GM21360 (cell line): ENCODE results near the gene CEACAM1.
"Not testable (repeated sequence)": the region's sequence is repeated elsewhere in the genome, so short reads cannot be mapped to it uniquely, and the experiment has no call there.

Experiments used
- ATAC-seq: cut with Tn5 transposase; IDR thresholded peaks from one replicate; pipeline ENCODE4 v1.9.1; 2021; ENCODE audit warnings: mild to moderate bottlenecking, moderate library complexity; ENCODE audit not compliant: unreplicated experiment

Gene CEACAM1

GRCh38 chr19:42512743-42513304 lies 15.5 kb downstream of the CEACAM1 start:
- ATAC-seq, result no peak

GRCh38 chr19:42512130-42512636 lies 16.1 kb downstream of the CEACAM1 start:
- ATAC-seq, result no peak

- ATAC-seq, result no peak
These were observed 16.9 kb downstream of the CEACAM1 start for GRCh38 chr19:42511340-42511739.

- no peak for ATAC-seq
These were observed 19.3 kb downstream of the CEACAM1 start for GRCh38 chr19:42508892-42509444.

- no peak for ATAC-seq
These were observed 23.2 kb downstream of the CEACAM1 start for GRCh38 chr19:42505066-42505465.

GRCh38 chr19:42501733-42502132 lies 26.5 kb downstream of the CEACAM1 start:
- ATAC-seq, result no peak

GRCh38 chr19:42501243-42501642 lies 27.0 kb downstream of the CEACAM1 start:
- not testable (repeated sequence) for ATAC-seq

- no peak for ATAC-seq
These were observed 30.0 kb downstream of the CEACAM1 start for GRCh38 chr19:42498169-42498757.

GRCh38 chr19:42497492-42498168 lies 30.7 kb downstream of the CEACAM1 start:
- ATAC-seq, result peak; percentile 66

- ATAC-seq, result no peak
These were observed 31.7 kb downstream of the CEACAM1 start for GRCh38 chr19:42496460-42497133.

GRCh38 chr19:42495663-42496062 lies 32.6 kb downstream of the CEACAM1 start:
- no peak for ATAC-seq

GRCh38 chr19:42494321-42494720 lies 34.0 kb downstream of the CEACAM1 start:
- ATAC-seq, result no peak

GRCh38 chr19:42488783-42489521 lies 39.3 kb downstream of the CEACAM1 start:
- ATAC-seq, result no peak

- no peak for ATAC-seq
These were observed 40.5 kb downstream of the CEACAM1 start for GRCh38 chr19:42487798-42488178.

GRCh38 chr19:42487032-42487797 lies 41.1 kb downstream of the CEACAM1 start:
- no peak for ATAC-seq

GRCh38 chr19:42485036-42485435 lies 43.2 kb downstream of the CEACAM1 start:
- not testable (repeated sequence) for ATAC-seq

GRCh38 chr19:42480335-42481095 lies 47.8 kb downstream of the CEACAM1 start:
- no peak for ATAC-seq

GRCh38 chr19:42479736-42480135 lies 48.5 kb downstream of the CEACAM1 start:
- ATAC-seq, result no peak

GRCh38 chr19:42478765-42479311 lies 49.4 kb downstream of the CEACAM1 start:
- no peak for ATAC-seq
